Bronchial epithelial cell (primary cell): ENCODE measurements around the gene MYD88. TPM values are rescaled to one million over a fixed set of nuclear protein-coding genes. Genes with fewer than 3 reads are reported as not detected.
A peak's percentile ranks its signal among the peaks of the same experiment; 100 is the strongest.
"Not testable (repeated sequence)": the region's sequence is repeated elsewhere in the genome, so short reads cannot be mapped to it uniquely, and the experiment has no call there.

ENCODE experiments used
- DNase-seq: peaks from one replicate; pipeline ENCODE4 v3.0.0-alpha.2; 2010; ENCODE audit warnings: low read depth
- FAIRE-seq: peaks from 2 replicates; lab custom pipeline; 2011; peaks lifted over from hg19 to GRCh38; lab: Jason Lieb, UNC
- H3K27me3 ChIP-seq: 2 replicates; pipeline ENCODE4 v1.5.1; 2011; ENCODE audit warnings: low read length; ENCODE audit not compliant: control insufficient read depth, insufficient read depth
- H3K36me3 ChIP-seq: 2 replicates; pipeline ENCODE4 v1.5.1; 2011; ENCODE audit warnings: low read length; ENCODE audit not compliant: control insufficient read depth, insufficient read depth
- H3K4me3 ChIP-seq: 2 replicates; pipeline ENCODE4 v1.5.1; 2011; ENCODE audit warnings: mild to moderate bottlenecking, low read depth, low read length, control low read depth
- total RNA-seq: library from RNA; depleted of rRNA; stranded (reverse); fragments of >200 nt; gene quantifications from 2 replicates; pipeline ENCODE4 v1.2.1, GENCODE V29; 2014
- TF ChIP-seq, protein P1 (sequence below): IDR thresholded peaks from 2 replicates; pipeline ENCODE4 v1.5.1; 2011; ENCODE audit warnings: mild to moderate bottlenecking, moderate library complexity, low read length, control low read depth, inconsistent platforms; ENCODE audit not compliant: insufficient read depth, severe bottlenecking

The MYD88 gene
- total RNA-seq, 1 donor from 2014 or later = 14.7 TPM

DNA sequence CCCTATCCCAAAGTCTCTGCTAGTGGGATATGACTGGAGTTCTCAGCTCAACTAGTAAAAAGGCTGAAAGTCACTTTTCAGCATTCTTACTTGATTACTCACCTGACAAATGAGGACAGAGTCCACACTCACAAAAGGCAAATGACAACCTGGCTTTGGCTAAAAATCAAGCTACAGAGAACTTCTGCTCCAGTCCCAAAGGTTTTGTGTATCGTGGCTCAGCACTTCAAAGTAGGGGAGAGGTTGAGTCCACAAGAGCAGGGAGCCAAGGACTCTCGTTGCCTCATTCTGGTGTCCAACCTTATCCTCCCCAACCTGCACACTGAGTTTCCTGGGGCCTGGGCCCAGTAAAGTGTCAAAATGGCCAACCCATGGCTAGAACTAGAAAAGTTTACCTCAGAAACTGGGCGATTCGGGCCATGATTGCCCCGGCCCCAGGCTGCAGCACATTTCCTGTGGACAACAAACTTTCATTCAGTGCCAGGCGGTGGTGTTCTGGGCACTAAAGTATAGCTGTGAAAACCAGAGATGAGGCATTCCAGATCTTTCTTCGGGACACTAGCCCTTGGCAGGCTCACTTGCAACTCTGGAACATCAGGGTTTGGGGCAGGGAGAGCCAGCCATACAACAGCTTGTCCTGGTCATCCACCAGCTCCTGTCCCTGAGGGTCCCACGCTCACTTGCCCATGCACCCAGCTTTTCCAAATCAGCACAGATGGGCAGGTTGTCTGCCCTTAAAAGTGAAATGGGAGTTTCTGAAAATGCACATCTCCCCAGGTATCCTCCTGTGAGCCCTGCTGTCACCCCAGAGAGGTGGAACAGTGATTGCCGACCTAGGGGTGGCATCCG, 4.7 kb upstream of the MYD88 start:
- TF ChIP-seq, protein P1, sequence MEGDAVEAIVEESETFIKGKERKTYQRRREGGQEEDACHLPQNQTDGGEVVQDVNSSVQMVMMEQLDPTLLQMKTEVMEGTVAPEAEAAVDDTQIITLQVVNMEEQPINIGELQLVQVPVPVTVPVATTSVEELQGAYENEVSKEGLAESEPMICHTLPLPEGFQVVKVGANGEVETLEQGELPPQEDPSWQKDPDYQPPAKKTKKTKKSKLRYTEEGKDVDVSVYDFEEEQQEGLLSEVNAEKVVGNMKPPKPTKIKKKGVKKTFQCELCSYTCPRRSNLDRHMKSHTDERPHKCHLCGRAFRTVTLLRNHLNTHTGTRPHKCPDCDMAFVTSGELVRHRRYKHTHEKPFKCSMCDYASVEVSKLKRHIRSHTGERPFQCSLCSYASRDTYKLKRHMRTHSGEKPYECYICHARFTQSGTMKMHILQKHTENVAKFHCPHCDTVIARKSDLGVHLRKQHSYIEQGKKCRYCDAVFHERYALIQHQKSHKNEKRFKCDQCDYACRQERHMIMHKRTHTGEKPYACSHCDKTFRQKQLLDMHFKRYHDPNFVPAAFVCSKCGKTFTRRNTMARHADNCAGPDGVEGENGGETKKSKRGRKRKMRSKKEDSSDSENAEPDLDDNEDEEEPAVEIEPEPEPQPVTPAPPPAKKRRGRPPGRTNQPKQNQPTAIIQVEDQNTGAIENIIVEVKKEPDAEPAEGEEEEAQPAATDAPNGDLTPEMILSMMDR = no peak
- Histone ChIP-seq H3K4me3 (no peak overlapping the region), H3K36me3 (peaks cover 24% of the 10 kb centered on the region), H3K27me3 (no peaks in the 10 kb centered on the region)
- DNase-seq (peak; percentile 73), FAIRE-seq (no peak)

DNA sequence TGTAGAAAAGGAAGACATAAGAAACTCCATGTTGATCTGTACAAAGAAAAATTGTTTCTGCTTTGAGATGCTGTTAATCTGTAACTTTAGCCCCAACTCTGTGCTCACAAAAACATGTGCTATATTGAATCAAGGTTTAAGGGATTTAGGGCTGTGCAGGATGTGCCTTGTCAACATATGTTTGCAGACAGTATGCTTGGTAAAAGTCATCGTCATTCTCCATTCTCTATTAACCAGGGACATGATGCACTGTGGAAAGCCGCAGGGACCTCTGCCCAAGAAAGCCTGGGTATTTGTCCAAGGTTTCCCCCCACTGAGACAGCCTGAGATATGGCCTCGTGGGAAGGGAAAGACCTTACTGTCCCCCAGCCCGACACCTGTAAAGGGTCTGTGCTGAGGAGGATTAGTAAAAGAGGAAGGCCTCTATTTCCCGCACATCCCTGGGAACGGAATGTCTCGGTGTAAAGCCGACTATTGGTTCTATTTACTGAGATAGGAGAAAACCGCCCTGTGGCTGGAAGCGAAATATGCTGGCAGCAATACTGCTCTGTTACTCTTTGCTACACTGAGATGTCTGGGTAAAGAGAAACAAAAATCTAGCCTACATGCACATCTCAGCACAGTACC, 3.8 kb upstream of the MYD88 start:
- not testable (repeated sequence) for DNase-seq, H3K27me3 ChIP-seq, H3K4me3 ChIP-seq, FAIRE-seq
- H3K36me3 ChIP-seq = peaks cover 18% of the 10 kb centered on the region

DNA sequence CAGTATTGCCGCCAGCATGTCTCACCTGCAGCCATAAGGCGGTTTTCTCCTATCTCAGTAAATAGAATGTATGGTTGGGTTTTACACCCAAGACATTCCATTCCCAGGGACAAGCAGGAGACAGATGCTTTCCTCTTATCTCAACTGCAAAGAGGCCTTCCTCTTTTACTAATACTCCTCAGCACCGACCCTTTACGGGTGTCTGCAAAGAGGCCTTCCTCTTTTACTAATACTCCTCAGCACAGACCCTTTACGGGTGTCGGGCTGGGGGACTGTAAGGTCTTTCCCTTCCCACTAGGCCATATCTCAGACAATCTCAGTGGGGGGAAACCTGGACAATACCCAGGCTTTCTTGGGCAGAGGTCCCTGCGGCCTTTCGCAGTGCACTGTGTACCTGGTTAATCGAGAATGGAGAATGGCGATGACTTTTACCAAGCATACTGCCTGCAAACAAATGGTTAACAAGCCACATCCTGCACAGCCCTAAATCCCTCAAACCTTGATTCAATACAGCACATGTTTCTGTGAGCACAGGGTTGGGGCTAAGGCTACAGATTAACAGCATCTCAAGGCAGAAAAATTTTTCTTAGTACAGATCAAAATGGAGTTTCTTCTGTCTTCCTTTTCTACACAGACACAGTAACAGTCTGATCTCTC, 2.7 kb upstream of the MYD88 start:
- H3K27me3 ChIP-seq, FAIRE-seq, DNase-seq: not testable (repeated sequence)
- Histone ChIP-seq H3K4me3 (peak overlapping the region; percentile 85), H3K36me3 (peaks cover 17% of the 10 kb centered on the region)

DNA sequence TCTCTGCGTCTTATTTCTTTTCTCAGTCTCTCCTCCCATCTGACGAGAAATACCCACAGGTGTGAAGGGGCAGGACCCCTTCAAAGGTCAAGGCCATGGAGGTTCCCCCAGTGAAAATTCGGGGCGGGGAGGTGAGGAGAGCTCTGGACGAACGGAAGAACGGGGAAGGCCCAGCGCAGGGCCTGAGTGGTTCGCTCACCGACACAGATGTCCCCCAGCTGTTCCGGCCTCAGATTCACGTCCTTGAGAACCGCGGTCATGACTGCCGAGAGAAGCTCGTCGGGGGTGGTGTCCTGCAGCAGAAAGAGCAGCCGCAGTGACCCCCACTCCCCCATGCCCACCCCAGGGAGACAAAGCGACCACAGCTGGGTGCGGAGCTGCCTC, 2.1 kb upstream of the MYD88 start:
- DNase-seq (no peak), FAIRE-seq (no peak)
- Histone ChIP-seq H3K4me3 (peak overlapping the region; percentile 85), H3K36me3 (peaks cover 20% of the 10 kb centered on the region), H3K27me3 (no peaks in the 10 kb centered on the region)
- TF ChIP-seq, protein P1 = no peak

DNA sequence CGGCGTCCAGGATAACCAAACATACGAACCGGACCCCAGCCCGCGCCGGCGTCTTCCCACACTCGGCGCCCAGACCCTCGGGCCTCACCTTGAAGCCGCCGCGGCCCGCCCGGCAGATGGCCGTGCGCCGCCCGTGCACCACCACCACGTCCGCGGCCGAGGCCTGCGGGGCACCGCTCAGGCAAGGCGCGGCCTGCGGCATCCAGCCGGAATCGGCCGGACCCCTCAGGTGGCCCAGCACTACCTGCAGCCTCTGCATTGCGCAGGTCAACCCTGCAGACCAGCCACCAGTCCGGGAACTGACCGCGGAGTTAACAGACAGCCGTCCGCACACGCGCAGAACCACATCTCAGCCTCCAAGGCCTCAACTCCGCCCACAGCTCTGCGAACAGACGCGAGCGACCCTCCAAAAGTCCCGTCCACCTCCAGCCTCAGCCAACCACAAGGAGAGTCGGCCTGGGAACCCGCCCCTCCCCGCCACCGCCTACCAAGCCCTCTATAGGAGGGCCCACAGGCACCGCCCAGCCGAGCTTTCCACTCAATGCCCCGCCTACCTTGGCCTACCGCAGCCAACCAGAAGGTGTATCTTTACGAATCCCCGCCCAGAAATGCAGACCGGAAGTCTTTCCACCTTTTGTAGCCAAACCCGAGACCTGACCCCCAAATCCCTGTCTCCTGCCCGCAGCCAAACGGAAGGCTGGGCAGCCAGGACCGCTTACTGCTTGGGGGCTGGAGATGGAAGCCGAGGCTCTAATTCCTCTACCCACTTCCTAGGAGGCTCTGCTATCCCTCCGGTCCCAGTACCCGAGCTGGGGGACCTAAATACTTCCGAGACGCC, 1.5 kb upstream of the MYD88 start, which contains the start of gene ACAA1:
Gene ACAA1, minus strand, starts transcription at position 351 of the 838 bp plus-strand sequence. Its CDS starts 92 bp downstream, at position 259.
- DNase-seq = peak; percentile 98
- Histone ChIP-seq H3K4me3 (peak within 1 kb of the TSS; percentile 85), H3K36me3 (peaks cover 18% of the 10 kb centered on the region), H3K27me3 (no peaks in the 10 kb centered on the region)
- FAIRE-seq = no peak
- TF ChIP-seq, protein P1 = no peak

DNA sequence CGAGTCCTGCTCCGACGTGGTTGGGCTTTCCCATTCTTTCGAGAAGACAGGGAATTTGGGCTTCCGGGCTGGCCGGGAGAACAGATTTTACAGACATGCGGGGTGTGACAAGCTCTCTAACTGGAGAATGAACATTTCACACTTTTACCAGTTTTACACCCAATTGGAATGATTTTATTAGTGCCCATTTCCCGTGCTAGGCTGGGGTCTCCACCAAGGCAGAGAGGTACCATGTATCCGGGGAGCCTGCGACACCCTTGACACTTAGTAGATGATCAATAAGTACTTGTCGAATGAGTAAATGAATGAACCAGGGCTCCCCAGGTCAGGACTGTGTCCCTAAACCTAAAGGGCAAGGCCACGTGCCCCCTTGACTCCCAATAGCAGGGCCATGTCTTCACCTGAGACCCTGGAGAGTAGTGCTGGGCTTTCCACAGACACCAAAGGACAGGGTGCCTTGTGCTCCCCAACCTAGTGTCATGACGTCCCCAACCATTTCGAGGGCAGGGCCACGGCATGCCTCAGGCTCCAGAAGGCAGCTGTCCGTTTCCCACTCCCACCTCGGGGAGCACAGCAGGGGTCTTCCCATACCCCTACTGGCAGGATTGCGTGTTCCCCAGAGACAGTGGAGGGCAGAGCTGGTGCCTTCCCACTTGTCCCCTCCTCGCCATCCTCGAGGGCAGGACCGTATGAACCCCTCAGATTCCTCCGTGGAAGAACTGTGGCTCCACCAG, 679 bp upstream of the MYD88 start:
- peaks cover 16% of the 10 kb centered on the region for H3K36me3 ChIP-seq
- no peaks in the 10 kb centered on the region for H3K27me3 ChIP-seq
- FAIRE-seq (no peak), DNase-seq (no peak)
- H3K4me3 ChIP-seq = peak overlapping the region; percentile 85
- TF ChIP-seq, protein P1 = peak; percentile 33
